Fibroblast of upper back skin (primary cell): ENCODE data around the gene UBL4A.

Experiments
- DNase-seq: peaks from one replicate; pipeline ENCODE4 v3.0.0-alpha.2; 2013

Gene UBL4A

GRCh38 chrX:154481911-154482601 lies 4.4 kb downstream of the UBL4A start:
- DNase-seq, result no peak

- DNase-seq, result no peak
Observed at GRCh38 chrX:154481195-154481594, 5.2 kb downstream of the UBL4A start.

GRCh38 chrX:154478728-154479622 lies 7.4 kb downstream of the UBL4A start, which contains the start of gene LAGE3:
TSS of gene LAGE3 (minus strand) at chrX:154479281. CDS start at chrX:154478915, 366 bp downstream.
- DNase-seq, result peak; percentile 84

GRCh38 chrX:154477891-154478477 lies 8.4 kb downstream of the UBL4A start:
- DNase-seq, result no peak

- no peak for DNase-seq
Observed at GRCh38 chrX:154476821-154477220, 9.6 kb downstream of the UBL4A start.

GRCh38 chrX:154473683-154474082 lies 12.7 kb downstream of the UBL4A start:
- DNase-seq, result no peak

GRCh38 chrX:154472685-154473632 lies 13.5 kb downstream of the UBL4A start:
- no peak for DNase-seq

GRCh38 chrX:154471839-154472684 lies 14.4 kb downstream of the UBL4A start:
- no peak for DNase-seq

GRCh38 chrX:154470914-154471568 lies 15.4 kb downstream of the UBL4A start:
- no peak for DNase-seq

GRCh38 chrX:154470434-154470833 lies 16.0 kb downstream of the UBL4A start:
- DNase-seq, result no peak

GRCh38 chrX:154469880-154470279 lies 16.5 kb downstream of the UBL4A start:
- DNase-seq, result no peak

- no peak for DNase-seq
Observed at GRCh38 chrX:154469114-154469513, 17.3 kb downstream of the UBL4A start.

- no peak for DNase-seq
Observed at GRCh38 chrX:154468217-154468616, 18.2 kb downstream of the UBL4A start.

- no peak for DNase-seq
Observed at GRCh38 chrX:154467556-154467955, 18.9 kb downstream of the UBL4A start.

- no peak for DNase-seq
Observed at GRCh38 chrX:154466907-154467306, 19.5 kb downstream of the UBL4A start.

GRCh38 chrX:154466036-154466435 lies 20.4 kb downstream of the UBL4A start:
- DNase-seq, result no peak

- DNase-seq, result no peak
Observed at GRCh38 chrX:154465601-154466000, 20.8 kb downstream of the UBL4A start.

- no peak for DNase-seq
Observed at GRCh38 chrX:154464806-154465365, 21.5 kb downstream of the UBL4A start.

GRCh38 chrX:154463611-154464220 lies 22.7 kb downstream of the UBL4A start:
- no peak for DNase-seq

GRCh38 chrX:154462396-154462795 lies 24.0 kb downstream of the UBL4A start:
- DNase-seq, result no peak
